K562 (cell line): ENCODE measurements around the gene FAM131C. TPM values are rescaled to one million over a fixed set of nuclear protein-coding genes. Genes with fewer than 3 reads are reported as not detected.
A peak's percentile ranks its signal among the peaks of the same experiment; 100 is the strongest.

ENCODE experiments used
- CBX3 ChIP-seq, 2 experiments: IDR thresholded peaks; 1 replicate in 1 of 2; 2 replicates in 1 of 2; pipeline ENCODE4 v1.6.1; 2012; ENCODE audit warnings: inconsistent platforms in 2 of 2, low read length in 2 of 2, borderline replicate concordance in 1 of 2, control low read depth in 1 of 2
- EP300 ChIP-seq: IDR thresholded peaks from 2 replicates; pipeline ENCODE4 v1.6.1; 2012; ENCODE audit warnings: low read length, improper control_type of control experiment
- KLF6 ChIP-seq: fragments of 250-450 bp; sonication (Bioruptor Pico); IDR thresholded peaks from 2 replicates; pipeline ENCODE4 v1.4.0; 2020; ENCODE audit warnings: mild to moderate bottlenecking, moderate library complexity, borderline replicate concordance
- L3MBTL2 ChIP-seq: fragments of 450-650 bp; IDR thresholded peaks from 2 replicates; pipeline ENCODE4 v1.6.1; 2016; ENCODE audit warnings: mild to moderate bottlenecking, moderate library complexity
- LCOR ChIP-seq: sonication (generic); formaldehyde crosslinking; IDR thresholded peaks from 2 replicates; pipeline ENCODE4 v1.8.0; 2022; ENCODE audit warnings: mild to moderate bottlenecking, missing genetic modification reagents
- NCOA4 ChIP-seq: fragments of 450-650 bp; IDR thresholded peaks from 2 replicates; pipeline ENCODE4 v1.6.1; 2018; ENCODE audit warnings: mild to moderate bottlenecking; ENCODE audit not compliant: partially characterized antibody
- NR0B1 ChIP-seq: fragments of 450-650 bp; IDR thresholded peaks from one replicate; pipeline ENCODE4 v1.6.1; 2018; ENCODE audit warnings: mild to moderate bottlenecking, moderate library complexity; ENCODE audit not compliant: partially characterized antibody
- PURB ChIP-seq: sonication (generic); formaldehyde crosslinking; IDR thresholded peaks from 2 replicates; pipeline ENCODE4 v1.9.0; 2021; ENCODE audit warnings: low read depth, mild to moderate bottlenecking, missing genetic modification reagents
- RAD21 ChIP-seq, 2 experiments: fragments of 250-450 bp in 1 of 2; fragments of 450-650 bp in 1 of 2; sonication (Bioruptor Pico) in 1 of 2; formaldehyde crosslinking in 1 of 2; IDR thresholded peaks in 1 of 2; conservative IDR thresholded peaks in 1 of 2; 2 replicates each; pipeline versions ENCODE4 v1.4.0 to v1.8.0; 2020 to 2022; ENCODE audit warnings: mild to moderate bottlenecking in 2 of 2, moderate library complexity in 1 of 2
- SAP30 ChIP-seq: fragments of 200-600 bp; sonication (generic); IDR thresholded peaks from 2 replicates; pipeline ENCODE4 v1.6.1; 2012; ENCODE audit warnings: borderline replicate concordance, low read depth, mild to moderate bottlenecking, moderate library complexity, low read length, control low read depth, inconsistent platforms; ENCODE audit not compliant: insufficient read depth, poor library complexity, severe bottlenecking
- SETDB1 ChIP-seq: IDR thresholded peaks from one replicate; pipeline ENCODE4 v1.6.1; 2012; ENCODE audit warnings: low read length, control low read depth, inconsistent platforms
- SMARCE1 ChIP-seq: fragments of 450-650 bp; IDR thresholded peaks from 2 replicates; pipeline ENCODE4 v1.7.1; 2016; ENCODE audit warnings: mild to moderate bottlenecking
- SRSF1 ChIP-seq: fragments of 200-400 bp; formaldehyde crosslinking; IDR thresholded peaks from 2 replicates; pipeline ENCODE4 v1.6.1; 2017; ENCODE audit warnings: mild to moderate bottlenecking, low read depth, low read length, moderate library complexity
- TRIM24 ChIP-seq, 2 experiments: fragments of 450-650 bp; IDR thresholded peaks; 2 replicates each; pipeline ENCODE4 v1.6.1; 2016
- U2AF1 ChIP-seq: fragments of 200-400 bp; formaldehyde crosslinking; optimal IDR thresholded peaks from 2 replicates; pipeline ENCODE3; 2017; ENCODE audit warnings: mild to moderate bottlenecking, low read depth, low read length, moderate library complexity
- ZBTB12 ChIP-seq: fragments of 250-450 bp; sonication (Bioruptor Pico); IDR thresholded peaks from 2 replicates; pipeline ENCODE4 v1.4.0; 2020
- ZNF124 ChIP-seq: sonication (generic); formaldehyde crosslinking; IDR thresholded peaks from 2 replicates; pipeline ENCODE4 v1.8.1; 2022; ENCODE audit warnings: missing genetic modification reagents
- ZNF174 ChIP-seq: fragments of 250-450 bp; sonication (Bioruptor Pico); IDR thresholded peaks from 2 replicates; pipeline ENCODE4 v1.4.0; 2020; ENCODE audit warnings: mild to moderate bottlenecking
- ZNF263 ChIP-seq: sonication (generic); formaldehyde crosslinking; IDR thresholded peaks from 2 replicates; pipeline ENCODE4 v1.8.0; 2022; ENCODE audit warnings: mild to moderate bottlenecking, missing genetic modification reagents, borderline replicate concordance
- ZNF431 ChIP-seq: sonication (generic); formaldehyde crosslinking; IDR thresholded peaks from 2 replicates; pipeline ENCODE4 v1.8.0; 2022; ENCODE audit warnings: mild to moderate bottlenecking, missing genetic modification reagents
- ZNF507 ChIP-seq: conservative IDR thresholded peaks from 2 replicates; pipeline ENCODE4 v1.6.1; 2017; ENCODE audit warnings: missing genetic modification characterization, missing compliant biosample characterization
- ZNF696 ChIP-seq: fragments of 250-450 bp; sonication (Bioruptor Pico); conservative IDR thresholded peaks from 2 replicates; pipeline ENCODE4 v1.4.0; 2020; ENCODE audit warnings: mild to moderate bottlenecking, moderate library complexity
- ZNF717 ChIP-seq: fragments of 250-450 bp; sonication (Bioruptor Pico); IDR thresholded peaks from 2 replicates; pipeline ENCODE4 v1.5.0; 2021
- ZSCAN29 ChIP-seq: fragments of 450-650 bp; IDR thresholded peaks from 2 replicates; pipeline ENCODE4 v1.6.1; 2017
- polyA plus RNA-seq, 8 experiments: library from polyadenylated mRNA; depleted of rRNA in 4 of 8; stranded (reverse) in 5 of 8; unstranded in 3 of 8; fragments of >200 nt; fragmentation: Nextera tagmentation in 2 of 8; fragmentation: Illumina TruSeq in 1 of 8; extraction: Ambion mirVana in 2 of 8; extraction: Trizol in 1 of 8; gene quantifications; 2 replicates each; pipeline versions ENCODE4 v1.2.1 to v1.2.3, GENCODE V29; 2011 to 2014; ENCODE audit warnings: inconsistent platforms in 1 of 8, missing spikeins in 1 of 8
- total RNA-seq, 7 experiments: library from RNA; depleted of rRNA in 6 of 7; stranded (reverse); fragments of >200 nt in 6 of 7; fragmentation: Illumina TruSeq in 2 of 7; extraction: Trizol in 2 of 7; gene quantifications; 2 replicates each; pipeline versions ENCODE4 v1.2.1 to v1.2.3, GENCODE V29; 2011 to 2021; ENCODE audit warnings: low replicate concordance in 1 of 7
- TF ChIP-seq, protein P1 (sequence below): fragments of 450-650 bp; IDR thresholded peaks from 2 replicates; pipeline ENCODE4 v1.7.1; 2018; ENCODE audit warnings: mild to moderate bottlenecking, low read depth; ENCODE audit not compliant: partially characterized antibody

FAM131C gene
- total and polyA plus RNA-seq, 9 of the 15 experiments (the other 6 are each of a cell fraction or from before 2014, with no cell fraction given), result 0.10 to 0.29 (median 0.16) TPM; not detected in 6

- TF ChIP-seq NCOA4 (no peak), EP300 (peak; percentile 47; the same call in 1 of the 2 replicates), CBX3 (IDR thresholded peaks at IDR 0.05; ENCODE audit: borderline replicate concordance in 1 of 2, low read length in 2 of 2) (0 out of 3 replicates have a peak, but pooled peaks of 1 of the 2 experiments have one; percentile 68), U2AF1 (no peak), NR0B1 (no peak), ZNF717 (CRISPR knock-in tag) (no peak), KLF6 (CRISPR knock-in tag) (no peak; the same call in 1 of the 2 replicates), ZNF263 (CRISPR knock-in tag) (no peak), LCOR (CRISPR knock-in tag) (peak; percentile 50; the same call in 1 of the 2 replicates), ZNF696 (no peak), ZNF507 (tag) (no peak), SRSF1 (no peak), SAP30 (no peak), ZNF431 (CRISPR knock-in tag) (no peak), RAD21 (CRISPR knock-in tag; conservative IDR thresholded peaks at IDR 0.05 in 1 of 2, IDR thresholded peaks at IDR 0.05 in 1 of 2) (peak; percentile 99 to 100), ZSCAN29 (no peak), TRIM24 (IDR thresholded peaks at IDR 0.05) (no peak), SMARCE1 (no peak), L3MBTL2 (no peak), ZBTB12 (CRISPR knock-in tag) (no peak), ZNF174 (no peak), PURB (no peak), SETDB1 (no peak), ZNF124 (CRISPR knock-in tag) (no peak)
- TF ChIP-seq, protein P1, sequence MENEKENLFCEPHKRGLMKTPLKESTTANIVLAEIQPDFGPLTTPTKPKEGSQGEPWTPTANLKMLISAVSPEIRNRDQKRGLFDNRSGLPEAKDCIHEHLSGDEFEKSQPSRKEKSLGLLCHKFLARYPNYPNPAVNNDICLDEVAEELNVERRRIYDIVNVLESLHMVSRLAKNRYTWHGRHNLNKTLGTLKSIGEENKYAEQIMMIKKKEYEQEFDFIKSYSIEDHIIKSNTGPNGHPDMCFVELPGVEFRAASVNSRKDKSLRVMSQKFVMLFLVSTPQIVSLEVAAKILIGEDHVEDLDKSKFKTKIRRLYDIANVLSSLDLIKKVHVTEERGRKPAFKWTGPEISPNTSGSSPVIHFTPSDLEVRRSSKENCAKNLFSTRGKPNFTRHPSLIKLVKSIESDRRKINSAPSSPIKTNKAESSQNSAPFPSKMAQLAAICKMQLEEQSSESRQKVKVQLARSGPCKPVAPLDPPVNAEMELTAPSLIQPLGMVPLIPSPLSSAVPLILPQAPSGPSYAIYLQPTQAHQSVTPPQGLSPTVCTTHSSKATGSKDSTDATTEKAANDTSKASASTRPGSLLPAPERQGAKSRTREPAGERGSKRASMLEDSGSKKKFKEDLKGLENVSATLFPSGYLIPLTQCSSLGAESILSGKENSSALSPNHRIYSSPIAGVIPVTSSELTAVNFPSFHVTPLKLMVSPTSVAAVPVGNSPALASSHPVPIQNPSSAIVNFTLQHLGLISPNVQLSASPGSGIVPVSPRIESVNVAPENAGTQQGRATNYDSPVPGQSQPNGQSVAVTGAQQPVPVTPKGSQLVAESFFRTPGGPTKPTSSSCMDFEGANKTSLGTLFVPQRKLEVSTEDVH, result no peak
Measured at GRCh38 chr1:16032388-16033102, 40.9 kb downstream of the FAM131C start (continued).
